Activated T-cell treated with anti-CD3 and anti-CD28 coated beads, Interleukin-2, amount 50 U/mL, for 24 hours (primary cell): ENCODE measurements around the gene CATSPERB.
"Not testable (repeated sequence)": the region's sequence is repeated elsewhere in the genome, so short reads cannot be mapped to it uniquely, and the experiment has no call there.

Source experiments
- DNase-seq: peaks from one replicate; pipeline ENCODE4 v3.0.0-alpha.2; 2020
- H3K27ac Mint-ChIP-seq: 2 replicates; pipeline ENCODE4 v1.8.0; 2020; ENCODE audit warnings: mild to moderate bottlenecking, mixed read lengths
- H3K27me3 Mint-ChIP-seq: 2 replicates; pipeline ENCODE4 v1.8.0; 2020; ENCODE audit warnings: mixed read lengths
- H3K36me3 Mint-ChIP-seq: 2 replicates; pipeline ENCODE4 v1.8.0; 2020; ENCODE audit warnings: low read depth, mixed read lengths
- H3K4me1 Mint-ChIP-seq: 2 replicates; pipeline ENCODE4 v1.8.0; 2020; ENCODE audit warnings: low read depth, mixed read lengths
- H3K4me3 Mint-ChIP-seq: 2 replicates; pipeline ENCODE4 v1.8.0; 2020; ENCODE audit warnings: mild to moderate bottlenecking, moderate library complexity, mixed read lengths
- H3K9me3 Mint-ChIP-seq: 2 replicates; pipeline ENCODE4 v1.8.0; 2020; ENCODE audit warnings: mixed read lengths

The CATSPERB gene

GRCh38 chr14:91604611-91605010, 127.3 kb downstream of the CATSPERB start:
- not testable (repeated sequence) for H3K4me1 Mint-ChIP-seq, H3K27ac Mint-ChIP-seq, DNase-seq, H3K27me3 Mint-ChIP-seq, H3K4me3 Mint-ChIP-seq, H3K9me3 Mint-ChIP-seq, H3K36me3 Mint-ChIP-seq

- DNase-seq = no peak
- H3K36me3 Mint-ChIP-seq = no peaks in the 10 kb centered on the region
Measured at GRCh38 chr14:91599994-91600393, 131.9 kb downstream of the CATSPERB start.

GRCh38 chr14:91595736-91596135, 136.2 kb downstream of the CATSPERB start:
- H3K4me3 Mint-ChIP-seq = no peak overlapping the region
- no peak for DNase-seq
- no peak overlapping the region for H3K27ac Mint-ChIP-seq
- peaks cover 3% of the 10 kb centered on the region for H3K9me3 Mint-ChIP-seq
- H3K27me3 Mint-ChIP-seq = no peaks in the 10 kb centered on the region
- no peaks in the 10 kb centered on the region for H3K36me3 Mint-ChIP-seq
- H3K4me1 Mint-ChIP-seq = no peaks in the 10 kb centered on the region

More at GRCh38 chr14:91599994-91600393, 131.9 kb downstream of the CATSPERB start:
- Mint-ChIP-seq H3K27ac (no peak overlapping the region), H3K9me3 (peaks cover 3% of the 10 kb centered on the region), H3K27me3 (no peaks in the 10 kb centered on the region), H3K4me3 (no peak overlapping the region), H3K4me1 (no peaks in the 10 kb centered on the region)

- not testable (repeated sequence) for H3K27ac Mint-ChIP-seq, H3K36me3 Mint-ChIP-seq, H3K4me3 Mint-ChIP-seq, H3K9me3 Mint-ChIP-seq, H3K4me1 Mint-ChIP-seq, DNase-seq, H3K27me3 Mint-ChIP-seq
Measured at GRCh38 chr14:91593957-91594356, 137.9 kb downstream of the CATSPERB start.

GRCh38 chr14:91586410-91586809, 145.5 kb downstream of the CATSPERB start:
- peaks cover 15% of the 10 kb centered on the region for H3K9me3 Mint-ChIP-seq

GRCh38 chr14:91585856-91586255, 146.0 kb downstream of the CATSPERB start:
- Mint-ChIP-seq H3K4me3 (no peak overlapping the region), H3K4me1 (no peaks in the 10 kb centered on the region), H3K36me3 (peaks cover 13% of the 10 kb centered on the region), H3K27ac (no peak overlapping the region), H3K9me3 (peaks cover 15% of the 10 kb centered on the region), H3K27me3 (no peaks in the 10 kb centered on the region)
- no peak for DNase-seq

More at GRCh38 chr14:91586410-91586809, 145.5 kb downstream of the CATSPERB start:
- peaks cover 13% of the 10 kb centered on the region for H3K36me3 Mint-ChIP-seq
- no peak overlapping the region for H3K27ac Mint-ChIP-seq
- no peak overlapping the region for H3K4me3 Mint-ChIP-seq
- no peaks in the 10 kb centered on the region for H3K27me3 Mint-ChIP-seq
- no peak for DNase-seq
- no peaks in the 10 kb centered on the region for H3K4me1 Mint-ChIP-seq

- peaks cover 15% of the 10 kb centered on the region for H3K9me3 Mint-ChIP-seq
- H3K27ac Mint-ChIP-seq = no peak overlapping the region
- H3K4me1 Mint-ChIP-seq = no peaks in the 10 kb centered on the region
- peaks cover 13% of the 10 kb centered on the region for H3K36me3 Mint-ChIP-seq
- no peak for DNase-seq
- H3K4me3 Mint-ChIP-seq = no peak overlapping the region
- no peaks in the 10 kb centered on the region for H3K27me3 Mint-ChIP-seq
Measured at GRCh38 chr14:91582761-91583160, 149.1 kb downstream of the CATSPERB start.

GRCh38 chr14:91580876-91581577, 150.9 kb downstream of the CATSPERB start:
- H3K4me3 Mint-ChIP-seq = no peak overlapping the region
- peaks cover 11% of the 10 kb centered on the region for H3K9me3 Mint-ChIP-seq
- no peak overlapping the region for H3K27ac Mint-ChIP-seq
- no peaks in the 10 kb centered on the region for H3K4me1 Mint-ChIP-seq
- H3K36me3 Mint-ChIP-seq = peaks cover 5% of the 10 kb centered on the region
- no peaks in the 10 kb centered on the region for H3K27me3 Mint-ChIP-seq
- no peak for DNase-seq

GRCh38 chr14:91577632-91578233, 154.2 kb downstream of the CATSPERB start:
- Mint-ChIP-seq H3K27me3 (peaks cover 15% of the 10 kb centered on the region), H3K4me3 (no peak overlapping the region), H3K27ac (no peak overlapping the region), H3K9me3 (no peaks in the 10 kb centered on the region), H3K4me1 (peaks cover 13% of the 10 kb centered on the region), H3K36me3 (peaks cover 2% of the 10 kb centered on the region)
- DNase-seq = no peak

GRCh38 chr14:91575469-91576208, 156.2 kb downstream of the CATSPERB start:
- DNase-seq = no peak
- H3K4me3 Mint-ChIP-seq = no peak overlapping the region
- peaks cover 2% of the 10 kb centered on the region for H3K36me3 Mint-ChIP-seq
- peaks cover 15% of the 10 kb centered on the region for H3K27me3 Mint-ChIP-seq
- peaks cover 13% of the 10 kb centered on the region for H3K4me1 Mint-ChIP-seq
- no peaks in the 10 kb centered on the region for H3K9me3 Mint-ChIP-seq
- no peak overlapping the region for H3K27ac Mint-ChIP-seq

GRCh38 chr14:91573894-91574837, 157.7 kb downstream of the CATSPERB start:
- H3K27me3 Mint-ChIP-seq = peaks cover 20% of the 10 kb centered on the region
- H3K4me3 Mint-ChIP-seq = peak overlapping the region; percentile 79
- H3K9me3 Mint-ChIP-seq = no peaks in the 10 kb centered on the region
- peak overlapping the region; percentile 83 for H3K27ac Mint-ChIP-seq
- peaks cover 2% of the 10 kb centered on the region for H3K36me3 Mint-ChIP-seq
- peaks cover 13% of the 10 kb centered on the region for H3K4me1 Mint-ChIP-seq
- peak; percentile 89 for DNase-seq

GRCh38 chr14:91573528-91573893, 158.4 kb downstream of the CATSPERB start:
- H3K4me3 Mint-ChIP-seq = peak overlapping the region; percentile 79

GRCh38 chr14:91570021-91570420, 161.9 kb downstream of the CATSPERB start:
- no peak overlapping the region for H3K4me3 Mint-ChIP-seq
- peaks cover 2% of the 10 kb centered on the region for H3K36me3 Mint-ChIP-seq
- no peak for DNase-seq
- H3K9me3 Mint-ChIP-seq = no peaks in the 10 kb centered on the region
- peaks cover 21% of the 10 kb centered on the region for H3K27me3 Mint-ChIP-seq
- peaks cover 13% of the 10 kb centered on the region for H3K4me1 Mint-ChIP-seq
- no peak overlapping the region for H3K27ac Mint-ChIP-seq

More at GRCh38 chr14:91573528-91573893, 158.4 kb downstream of the CATSPERB start:
- peaks cover 20% of the 10 kb centered on the region for H3K27me3 Mint-ChIP-seq
- peaks cover 2% of the 10 kb centered on the region for H3K36me3 Mint-ChIP-seq
- H3K9me3 Mint-ChIP-seq = no peaks in the 10 kb centered on the region
- H3K27ac Mint-ChIP-seq = no peak overlapping the region
- no peak for DNase-seq
- peaks cover 13% of the 10 kb centered on the region for H3K4me1 Mint-ChIP-seq

GRCh38 chr14:91569301-91569700, 162.6 kb downstream of the CATSPERB start:
- no peak overlapping the region for H3K27ac Mint-ChIP-seq
- H3K27me3 Mint-ChIP-seq = peaks cover 14% of the 10 kb centered on the region

More at GRCh38 chr14:91569301-91569700, 162.6 kb downstream of the CATSPERB start:
- DNase-seq = no peak
- Mint-ChIP-seq H3K36me3 (peaks cover under 1% of the 10 kb centered on the region), H3K4me1 (peaks cover 6% of the 10 kb centered on the region), H3K9me3 (no peaks in the 10 kb centered on the region), H3K4me3 (no peak overlapping the region)
